Measurements from ENCODE around the gene LIPG. TPM values are rescaled to one million over a fixed set of nuclear protein-coding genes. Genes with fewer than 3 reads are reported as not detected.

Gene LIPG
- total RNA-seq, 1 experiment from 2014 or later, result 44.0 TPM

DNA sequence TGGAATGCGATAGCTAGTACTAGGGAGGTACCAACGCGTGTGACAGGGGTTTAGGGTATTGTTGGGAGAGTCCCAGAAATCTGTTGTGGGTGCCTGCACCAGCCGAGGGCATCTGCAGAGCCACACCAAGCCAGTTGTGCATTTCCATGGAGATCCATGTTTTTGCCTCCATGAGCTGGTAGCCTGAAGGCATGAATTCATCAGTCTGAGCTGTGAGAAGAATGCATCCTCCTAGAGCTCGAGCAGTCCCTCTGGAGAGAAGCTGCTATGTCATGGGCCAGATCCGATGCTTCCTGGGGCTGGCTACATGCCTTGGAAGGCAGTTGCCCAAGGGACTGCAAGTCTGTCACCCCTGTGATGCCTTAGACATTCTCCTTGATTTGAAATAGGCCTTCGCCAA, 57.9 kb downstream of the LIPG start:
- Mint-ChIP-seq H3K4me1 (ENCODE audit: low read depth, unreplicated experiment) (no peaks in the 10 kb centered on the region), H3K27me3 (ENCODE audit: unreplicated experiment) (peaks cover 28% of the 10 kb centered on the region), H3K36me3 (ENCODE audit: insufficient read depth, unreplicated experiment) (no peaks in the 10 kb centered on the region), H3K27ac (ENCODE audit: unreplicated experiment) (no peak overlapping the region), H3K4me3 (ENCODE audit: low read depth, unreplicated experiment) (no peak overlapping the region), H3K9me3 (ENCODE audit: low read depth, unreplicated experiment) (no peaks in the 10 kb centered on the region)
- TF ChIP-seq, protein P1, sequence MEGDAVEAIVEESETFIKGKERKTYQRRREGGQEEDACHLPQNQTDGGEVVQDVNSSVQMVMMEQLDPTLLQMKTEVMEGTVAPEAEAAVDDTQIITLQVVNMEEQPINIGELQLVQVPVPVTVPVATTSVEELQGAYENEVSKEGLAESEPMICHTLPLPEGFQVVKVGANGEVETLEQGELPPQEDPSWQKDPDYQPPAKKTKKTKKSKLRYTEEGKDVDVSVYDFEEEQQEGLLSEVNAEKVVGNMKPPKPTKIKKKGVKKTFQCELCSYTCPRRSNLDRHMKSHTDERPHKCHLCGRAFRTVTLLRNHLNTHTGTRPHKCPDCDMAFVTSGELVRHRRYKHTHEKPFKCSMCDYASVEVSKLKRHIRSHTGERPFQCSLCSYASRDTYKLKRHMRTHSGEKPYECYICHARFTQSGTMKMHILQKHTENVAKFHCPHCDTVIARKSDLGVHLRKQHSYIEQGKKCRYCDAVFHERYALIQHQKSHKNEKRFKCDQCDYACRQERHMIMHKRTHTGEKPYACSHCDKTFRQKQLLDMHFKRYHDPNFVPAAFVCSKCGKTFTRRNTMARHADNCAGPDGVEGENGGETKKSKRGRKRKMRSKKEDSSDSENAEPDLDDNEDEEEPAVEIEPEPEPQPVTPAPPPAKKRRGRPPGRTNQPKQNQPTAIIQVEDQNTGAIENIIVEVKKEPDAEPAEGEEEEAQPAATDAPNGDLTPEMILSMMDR (IDR thresholded peaks at IDR 0.05; ENCODE audit: unreplicated experiment), result no peak
- DNase-seq, result no peak
- BruUV-seq (replicated peaks), result no TSS peak
- intact Hi-C loops (cut with micrococcal nuclease; ENCODE audit: unreplicated experiment), result no loop called here
- CTCF ChIA-PET, result no interaction called here

DNA sequence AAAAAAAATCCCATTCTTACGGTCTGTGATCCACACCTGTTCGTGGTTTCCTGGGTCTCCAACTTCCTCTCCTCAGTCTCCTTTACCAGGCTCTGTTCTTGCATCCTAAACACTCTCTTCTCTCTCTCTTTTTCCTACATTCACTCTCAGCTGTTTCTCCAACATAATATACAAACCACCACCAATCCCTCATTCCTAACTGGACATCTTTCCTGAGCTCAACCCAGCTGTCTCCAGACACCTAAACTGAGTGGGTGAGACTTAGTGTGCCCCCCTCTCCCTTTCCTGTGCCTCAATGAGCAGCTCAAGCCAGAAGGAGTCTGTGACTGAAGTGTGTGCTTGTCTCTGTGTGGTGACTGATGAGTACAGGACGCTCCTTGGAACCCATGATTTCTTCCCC, 59.4 kb downstream of the LIPG start:
- H3K36me3 Mint-ChIP-seq (ENCODE audit: insufficient read depth, unreplicated experiment), result no peaks in the 10 kb centered on the region
- CTCF ChIA-PET, result interaction anchor here (0.9 kb wide), 1 partner anchor 1274 kb away, joined by 5 read pairs; no protein-coding TSS in a partner anchor
- H3K27ac Mint-ChIP-seq (ENCODE audit: unreplicated experiment), result no peak overlapping the region
- intact Hi-C loops (cut with micrococcal nuclease; ENCODE audit: unreplicated experiment), result no loop called here
- peaks cover 28% of the 10 kb centered on the region for H3K27me3 Mint-ChIP-seq (ENCODE audit: unreplicated experiment)
- TF ChIP-seq, protein P1 (IDR thresholded peaks at IDR 0.05; ENCODE audit: unreplicated experiment), result no peak
- no TSS peak for BruUV-seq (replicated peaks)
- no peaks in the 10 kb centered on the region for H3K9me3 Mint-ChIP-seq (ENCODE audit: low read depth, unreplicated experiment)
- H3K4me3 Mint-ChIP-seq (ENCODE audit: low read depth, unreplicated experiment), result no peak overlapping the region
- no peaks in the 10 kb centered on the region for H3K4me1 Mint-ChIP-seq (ENCODE audit: low read depth, unreplicated experiment)
- DNase-seq, result no peak

DNA sequence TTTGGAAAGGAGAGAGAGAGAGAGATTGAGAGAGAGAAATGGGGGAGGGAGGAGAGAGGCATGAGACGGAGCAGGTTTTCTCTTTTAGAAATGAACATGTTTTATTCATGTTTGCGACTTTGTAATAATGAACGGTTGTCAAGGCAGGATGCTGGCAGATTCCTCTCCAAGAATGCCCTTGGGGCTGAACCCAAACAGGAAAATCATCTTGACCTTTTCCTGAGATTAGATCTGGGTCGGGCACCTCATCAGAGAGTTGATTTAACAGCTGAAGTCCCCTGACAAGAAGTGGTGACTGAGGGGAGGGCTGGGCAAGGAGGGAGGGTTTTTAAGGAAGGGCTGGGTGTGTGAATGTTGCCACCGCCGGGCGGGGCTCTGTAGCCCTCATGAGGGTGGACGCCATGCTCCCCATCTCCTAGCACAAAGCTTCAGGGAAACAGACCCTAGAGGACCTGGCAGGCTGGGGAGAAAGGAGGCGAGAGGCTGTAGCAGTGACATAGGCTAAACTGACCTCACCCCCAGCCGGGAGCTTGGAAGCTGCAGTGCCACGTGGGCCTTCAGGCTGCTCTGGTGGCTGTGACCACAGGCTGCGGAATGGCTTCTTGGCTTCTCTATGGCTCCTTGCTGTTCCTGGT, 60.0 kb downstream of the LIPG start:
- CTCF ChIA-PET, result interaction anchor here (0.9 kb wide), 1 partner anchor 1274 kb away, joined by 5 read pairs; no protein-coding TSS in a partner anchor

DNA sequence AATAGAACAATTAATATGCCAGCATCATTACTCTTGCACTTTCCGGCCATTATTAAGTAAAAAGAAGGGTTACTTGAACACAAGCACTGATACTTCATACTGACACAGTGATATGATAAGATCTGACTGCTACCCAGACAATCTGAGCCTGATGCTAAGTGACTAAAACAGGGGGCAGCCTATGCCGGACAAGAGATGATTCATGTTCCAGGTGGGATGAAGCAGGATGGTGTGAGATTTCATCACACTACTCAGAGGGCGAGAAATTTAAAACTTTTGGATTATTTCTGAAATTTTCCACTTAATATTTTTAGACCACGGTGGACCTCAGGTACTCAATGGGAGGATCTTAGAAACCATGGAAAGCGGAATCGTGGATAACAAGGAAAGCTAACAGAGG, 61.7 kb downstream of the LIPG start:
- Mint-ChIP-seq H3K36me3 (ENCODE audit: insufficient read depth, unreplicated experiment) (no peaks in the 10 kb centered on the region), H3K4me3 (ENCODE audit: low read depth, unreplicated experiment) (no peak overlapping the region), H3K27ac (ENCODE audit: unreplicated experiment) (no peak overlapping the region), H3K9me3 (ENCODE audit: low read depth, unreplicated experiment) (no peaks in the 10 kb centered on the region), H3K27me3 (ENCODE audit: unreplicated experiment) (peaks cover 28% of the 10 kb centered on the region), H3K4me1 (ENCODE audit: low read depth, unreplicated experiment) (no peaks in the 10 kb centered on the region)
- no peak for DNase-seq
- BruUV-seq (replicated peaks), result no TSS peak
- intact Hi-C loops (cut with micrococcal nuclease; ENCODE audit: unreplicated experiment), result no loop called here
- CTCF ChIA-PET, result no interaction called here
- TF ChIP-seq, protein P1 (IDR thresholded peaks at IDR 0.05; ENCODE audit: unreplicated experiment), result no peak

More for the DNA sequence above, 60.0 kb downstream of the LIPG start:
- no peak for DNase-seq
- TF ChIP-seq, protein P1 (IDR thresholded peaks at IDR 0.05; ENCODE audit: unreplicated experiment), result no peak
- H3K27ac Mint-ChIP-seq (ENCODE audit: unreplicated experiment), result no peak overlapping the region
- H3K36me3 Mint-ChIP-seq (ENCODE audit: insufficient read depth, unreplicated experiment), result no peaks in the 10 kb centered on the region
- BruUV-seq (replicated peaks), result no TSS peak
- H3K27me3 Mint-ChIP-seq (ENCODE audit: unreplicated experiment), result peaks cover 28% of the 10 kb centered on the region
- no peak overlapping the region for H3K4me3 Mint-ChIP-seq (ENCODE audit: low read depth, unreplicated experiment)
- intact Hi-C loops (cut with micrococcal nuclease; ENCODE audit: unreplicated experiment), result no loop called here
- H3K4me1 Mint-ChIP-seq (ENCODE audit: low read depth, unreplicated experiment), result no peaks in the 10 kb centered on the region
- no peaks in the 10 kb centered on the region for H3K9me3 Mint-ChIP-seq (ENCODE audit: low read depth, unreplicated experiment)
